Stomach (tissue), 4 donors: ENCODE data around the gene LSM11.

Experiments used
- EP300 ChIP-seq: sonication (generic); formaldehyde crosslinking; IDR thresholded peaks from one replicate; pipeline ENCODE4 v1.6.1; 2017; ENCODE audit warnings: antibody characterized with exemption
- POLR2AphosphoS5 ChIP-seq, 3 donors: sonication (generic); formaldehyde crosslinking; IDR thresholded peaks; one replicate each; pipeline ENCODE4 v1.6.1; 2016; ENCODE audit warnings: antibody characterized with exemption in 3 of 3
- TF ChIP-seq, protein P1 (sequence below), 7 experiments: fragments of 450-650 bp in 4 of 7; fragments of 200-600 bp in 3 of 7; sonication (generic) in 3 of 7; IDR thresholded peaks; one replicate each; pipeline ENCODE4 v1.5.1; 2016 to 2019; ENCODE audit warnings: antibody characterized with exemption in 7 of 7, control low read depth in 2 of 7, mild to moderate bottlenecking in 1 of 7

DNA sequence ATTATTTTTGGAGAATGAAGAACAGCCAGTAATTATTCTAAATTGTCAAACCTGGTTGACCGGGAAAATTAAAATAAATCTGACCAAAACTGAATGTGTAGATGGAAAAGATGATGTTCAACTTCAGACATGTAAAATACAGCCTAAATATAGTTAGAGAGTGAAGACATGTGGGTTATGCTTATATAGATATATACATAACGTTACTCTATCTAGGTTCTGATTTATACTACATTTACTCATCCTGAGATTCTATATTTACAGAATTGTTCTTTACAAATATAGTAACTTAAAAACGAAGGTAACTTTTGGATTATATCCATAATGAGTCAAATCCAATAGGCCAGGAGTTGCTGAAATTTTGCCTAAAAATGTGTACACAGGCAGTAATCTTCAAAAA lies 33.1 kb upstream of the LSM11 start:
- TF ChIP-seq POLR2AphosphoS5 (IDR thresholded peaks at IDR 0.05) (no peak), EP300 (no peak)
- TF ChIP-seq, protein P1, sequence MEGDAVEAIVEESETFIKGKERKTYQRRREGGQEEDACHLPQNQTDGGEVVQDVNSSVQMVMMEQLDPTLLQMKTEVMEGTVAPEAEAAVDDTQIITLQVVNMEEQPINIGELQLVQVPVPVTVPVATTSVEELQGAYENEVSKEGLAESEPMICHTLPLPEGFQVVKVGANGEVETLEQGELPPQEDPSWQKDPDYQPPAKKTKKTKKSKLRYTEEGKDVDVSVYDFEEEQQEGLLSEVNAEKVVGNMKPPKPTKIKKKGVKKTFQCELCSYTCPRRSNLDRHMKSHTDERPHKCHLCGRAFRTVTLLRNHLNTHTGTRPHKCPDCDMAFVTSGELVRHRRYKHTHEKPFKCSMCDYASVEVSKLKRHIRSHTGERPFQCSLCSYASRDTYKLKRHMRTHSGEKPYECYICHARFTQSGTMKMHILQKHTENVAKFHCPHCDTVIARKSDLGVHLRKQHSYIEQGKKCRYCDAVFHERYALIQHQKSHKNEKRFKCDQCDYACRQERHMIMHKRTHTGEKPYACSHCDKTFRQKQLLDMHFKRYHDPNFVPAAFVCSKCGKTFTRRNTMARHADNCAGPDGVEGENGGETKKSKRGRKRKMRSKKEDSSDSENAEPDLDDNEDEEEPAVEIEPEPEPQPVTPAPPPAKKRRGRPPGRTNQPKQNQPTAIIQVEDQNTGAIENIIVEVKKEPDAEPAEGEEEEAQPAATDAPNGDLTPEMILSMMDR (IDR thresholded peaks at IDR 0.05), result no peak
